ENCODE measurements around the gene SGTA.

DNA sequence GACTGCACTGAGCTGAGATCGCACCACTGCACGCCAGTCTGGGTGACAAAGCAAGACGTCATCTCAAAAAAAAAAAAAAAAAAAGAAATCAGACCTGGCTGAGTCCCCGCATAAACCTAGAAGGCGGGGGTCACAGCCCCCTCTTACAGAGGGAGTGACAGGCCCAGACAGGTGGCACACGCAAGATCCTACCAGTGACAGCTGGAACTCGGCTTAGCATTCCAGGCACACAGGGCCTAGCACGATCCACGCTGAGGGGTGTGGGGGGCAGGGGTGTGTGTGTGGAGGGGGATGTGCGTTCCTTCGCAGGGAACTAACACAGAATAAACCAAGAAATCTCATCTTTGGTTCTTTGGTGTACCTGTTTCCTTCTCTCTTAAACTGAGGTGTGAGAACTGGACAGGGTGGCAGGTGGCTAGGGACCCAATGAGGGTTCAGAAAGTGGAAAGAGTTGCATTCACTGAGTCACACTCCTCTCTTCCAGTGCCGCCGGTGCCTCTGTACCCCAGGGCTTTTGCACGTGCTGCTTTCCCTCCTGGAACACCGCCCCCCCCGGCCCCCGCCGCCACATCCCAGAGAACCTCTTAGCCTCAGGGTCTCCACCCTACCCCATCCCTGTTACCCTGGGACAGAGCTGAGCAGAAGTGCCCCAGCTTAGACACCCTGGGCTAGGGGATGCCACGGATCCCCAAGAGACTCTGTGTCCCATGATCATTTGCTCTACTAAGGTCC lies 5.0 kb downstream of the SGTA start:
- no peak for TF ChIP-seq POLR2A (IDR thresholded peaks at IDR 0.05)
- TF ChIP-seq, protein P1, sequence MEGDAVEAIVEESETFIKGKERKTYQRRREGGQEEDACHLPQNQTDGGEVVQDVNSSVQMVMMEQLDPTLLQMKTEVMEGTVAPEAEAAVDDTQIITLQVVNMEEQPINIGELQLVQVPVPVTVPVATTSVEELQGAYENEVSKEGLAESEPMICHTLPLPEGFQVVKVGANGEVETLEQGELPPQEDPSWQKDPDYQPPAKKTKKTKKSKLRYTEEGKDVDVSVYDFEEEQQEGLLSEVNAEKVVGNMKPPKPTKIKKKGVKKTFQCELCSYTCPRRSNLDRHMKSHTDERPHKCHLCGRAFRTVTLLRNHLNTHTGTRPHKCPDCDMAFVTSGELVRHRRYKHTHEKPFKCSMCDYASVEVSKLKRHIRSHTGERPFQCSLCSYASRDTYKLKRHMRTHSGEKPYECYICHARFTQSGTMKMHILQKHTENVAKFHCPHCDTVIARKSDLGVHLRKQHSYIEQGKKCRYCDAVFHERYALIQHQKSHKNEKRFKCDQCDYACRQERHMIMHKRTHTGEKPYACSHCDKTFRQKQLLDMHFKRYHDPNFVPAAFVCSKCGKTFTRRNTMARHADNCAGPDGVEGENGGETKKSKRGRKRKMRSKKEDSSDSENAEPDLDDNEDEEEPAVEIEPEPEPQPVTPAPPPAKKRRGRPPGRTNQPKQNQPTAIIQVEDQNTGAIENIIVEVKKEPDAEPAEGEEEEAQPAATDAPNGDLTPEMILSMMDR (IDR thresholded peaks at IDR 0.05), result no peak

Data from prostate gland (tissue), 2 donors.